Pons (tissue), 1 donor: ENCODE data around the gene PTPRF.

Experiments
- DNase-seq: peaks from one replicate; pipeline ENCODE4 v3.0.0-alpha.2; 2016; ENCODE audit warnings: low spot score

PTPRF gene

DNA sequence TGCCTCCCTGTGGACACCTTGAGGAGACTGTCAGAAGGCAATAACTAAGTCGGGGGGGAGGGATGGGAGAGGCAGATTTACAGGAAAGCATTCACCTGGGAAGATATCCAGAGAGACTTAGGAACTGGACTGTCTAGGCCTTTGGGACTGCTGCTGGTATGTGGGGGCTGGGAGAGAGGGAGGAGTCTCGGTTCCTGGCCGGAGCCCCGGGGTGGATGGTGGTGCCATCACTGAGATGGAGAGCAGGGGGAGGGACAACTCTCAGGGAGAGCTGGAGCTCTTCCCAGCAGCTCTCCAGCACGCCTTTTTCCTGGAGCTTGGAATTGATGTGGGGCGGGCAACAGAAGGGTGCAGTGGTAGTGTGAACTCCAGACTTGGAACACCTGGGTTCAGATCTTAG lies 22.1 kb downstream of the PTPRF start:
- DNase-seq = peak; percentile 97

DNA sequence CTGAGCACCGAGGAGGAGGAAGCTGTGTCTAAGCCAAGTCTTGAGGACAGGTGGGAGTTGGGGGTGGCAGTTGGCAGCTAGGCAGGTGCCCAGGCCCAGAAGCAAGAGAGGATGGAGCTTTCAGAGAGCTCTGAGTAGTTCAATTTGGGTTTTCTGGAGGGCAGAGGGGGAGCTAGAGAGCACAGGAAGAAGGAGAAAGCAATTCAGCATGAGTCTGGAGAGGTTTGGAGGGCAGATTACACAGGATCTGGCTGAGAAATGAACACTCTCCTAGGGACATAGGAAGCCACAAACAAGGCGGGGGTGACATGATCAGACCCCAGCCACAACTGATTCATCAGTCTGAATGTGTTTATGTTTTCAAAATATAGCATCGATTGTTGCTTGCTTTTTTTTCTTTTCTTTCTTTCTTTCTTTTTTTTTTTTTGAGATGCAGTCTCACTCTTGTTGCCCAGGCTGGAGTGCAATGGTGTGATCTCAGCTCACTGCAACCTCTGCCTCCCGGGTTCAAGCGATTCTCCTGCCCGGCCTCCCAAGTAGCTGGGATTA lies 23.8 kb downstream of the PTPRF start:
- DNase-seq = no peak

DNA sequence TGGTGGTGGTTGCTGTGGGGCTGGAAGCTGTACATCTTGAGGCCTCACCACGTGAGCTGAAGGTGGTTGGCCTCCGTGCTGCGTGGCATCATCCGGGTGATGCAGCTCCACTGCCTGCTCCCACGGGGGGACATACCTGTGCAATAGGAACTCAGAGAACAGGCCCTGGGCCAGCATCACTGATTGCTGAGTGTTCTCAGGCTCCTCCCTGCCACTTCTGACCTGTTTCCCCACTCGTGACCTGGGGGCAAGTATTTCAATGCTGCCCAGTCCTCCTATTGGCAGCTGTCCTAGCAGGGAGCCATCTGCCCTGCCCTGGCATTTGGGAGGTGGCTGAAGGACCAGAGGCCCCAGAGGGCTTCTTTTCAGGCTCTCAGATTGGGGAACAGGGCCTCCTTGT lies 26.1 kb downstream of the PTPRF start:
- DNase-seq = no peak

DNA sequence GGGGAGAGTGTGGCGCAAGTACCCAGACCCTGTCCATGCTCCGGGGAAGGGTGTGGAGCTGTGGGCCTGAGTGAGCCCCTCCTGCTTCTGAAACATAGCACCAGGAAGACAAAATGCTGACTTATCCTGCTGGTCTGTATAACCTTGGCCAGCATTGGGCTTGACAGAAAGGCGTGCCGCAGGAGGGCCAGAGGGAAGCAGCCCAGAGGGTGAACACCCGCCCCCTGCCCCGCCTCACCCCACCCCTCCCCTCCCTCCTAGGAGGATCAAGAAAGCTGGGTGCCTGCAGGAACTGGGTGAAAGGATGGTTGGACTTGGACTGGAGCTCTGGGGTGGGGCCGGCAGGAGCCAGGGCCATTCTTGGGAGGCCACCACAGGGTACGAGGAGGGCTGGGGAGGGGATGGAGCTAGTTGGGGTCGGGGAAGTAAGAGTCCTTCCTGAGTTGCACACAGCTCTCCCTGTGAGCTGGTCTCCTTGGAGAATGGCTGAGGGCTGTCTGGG lies 27.1 kb downstream of the PTPRF start:
- no peak for DNase-seq

DNA sequence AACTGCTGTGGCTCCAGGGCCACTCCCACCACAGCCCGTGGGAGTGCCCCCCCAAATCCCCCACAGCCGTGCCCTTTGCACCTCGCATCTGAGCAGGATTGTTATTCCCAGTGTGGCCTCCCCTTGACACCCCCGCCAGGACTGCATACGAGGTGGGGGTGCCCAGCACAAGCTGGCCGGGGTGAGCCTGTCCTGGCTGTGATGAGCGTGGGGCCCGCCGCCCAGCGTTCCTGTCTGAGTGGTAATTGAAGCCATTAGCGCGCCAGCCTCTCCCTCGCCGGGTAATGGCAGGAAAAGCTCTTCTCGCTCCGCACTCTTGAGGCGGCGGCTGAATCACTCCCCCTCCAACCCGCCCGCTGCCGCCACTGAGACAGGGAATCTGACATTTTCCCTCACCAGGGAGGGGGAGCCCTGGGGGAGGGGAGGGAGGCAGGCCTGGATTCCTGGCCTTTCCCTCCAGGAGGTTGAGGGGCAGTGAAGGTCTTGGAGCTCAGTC lies 27.7 kb downstream of the PTPRF start:
- DNase-seq = no peak

DNA sequence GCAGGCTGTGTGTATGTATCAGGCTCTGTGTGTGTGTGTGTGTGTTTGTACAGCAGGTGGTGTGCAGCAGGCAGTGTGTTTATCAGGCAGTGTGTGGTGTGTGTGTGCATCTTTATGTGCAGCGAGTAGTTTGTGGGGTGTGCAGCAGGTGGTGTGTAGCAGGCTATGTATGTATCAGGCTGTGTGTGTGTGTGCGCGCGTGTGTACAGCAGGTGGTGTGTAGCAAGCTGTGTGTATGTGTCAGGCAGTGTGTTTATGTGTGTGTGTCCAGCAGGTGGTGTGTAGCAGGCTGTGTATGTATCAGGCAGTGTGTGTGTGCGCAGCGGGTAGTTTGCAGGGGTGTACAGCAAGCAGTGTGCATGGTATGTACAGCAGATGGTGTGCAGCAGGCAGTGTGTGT lies 29.0 kb downstream of the PTPRF start:
- DNase-seq = no peak

DNA sequence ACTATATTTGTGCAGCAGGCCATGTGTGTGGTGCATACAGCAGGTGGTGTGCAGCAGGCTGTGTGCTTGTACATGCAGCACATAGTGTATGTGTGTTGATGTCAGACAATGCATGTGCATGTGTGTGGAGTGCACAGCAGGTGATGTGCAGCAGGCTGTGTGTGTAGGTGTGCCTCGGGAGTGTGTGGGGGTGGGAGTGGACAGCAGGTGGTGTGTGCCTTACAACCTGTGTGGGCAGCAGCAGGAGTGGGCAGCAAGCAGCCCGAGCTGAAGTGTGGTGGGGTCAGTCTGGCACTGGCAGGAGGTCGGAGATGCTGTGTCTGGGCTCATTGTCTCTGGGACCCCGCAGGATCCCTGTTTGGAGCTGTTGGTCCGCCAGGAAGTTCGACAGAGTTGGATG lies 29.6 kb downstream of the PTPRF start:
- no peak for DNase-seq

DNA sequence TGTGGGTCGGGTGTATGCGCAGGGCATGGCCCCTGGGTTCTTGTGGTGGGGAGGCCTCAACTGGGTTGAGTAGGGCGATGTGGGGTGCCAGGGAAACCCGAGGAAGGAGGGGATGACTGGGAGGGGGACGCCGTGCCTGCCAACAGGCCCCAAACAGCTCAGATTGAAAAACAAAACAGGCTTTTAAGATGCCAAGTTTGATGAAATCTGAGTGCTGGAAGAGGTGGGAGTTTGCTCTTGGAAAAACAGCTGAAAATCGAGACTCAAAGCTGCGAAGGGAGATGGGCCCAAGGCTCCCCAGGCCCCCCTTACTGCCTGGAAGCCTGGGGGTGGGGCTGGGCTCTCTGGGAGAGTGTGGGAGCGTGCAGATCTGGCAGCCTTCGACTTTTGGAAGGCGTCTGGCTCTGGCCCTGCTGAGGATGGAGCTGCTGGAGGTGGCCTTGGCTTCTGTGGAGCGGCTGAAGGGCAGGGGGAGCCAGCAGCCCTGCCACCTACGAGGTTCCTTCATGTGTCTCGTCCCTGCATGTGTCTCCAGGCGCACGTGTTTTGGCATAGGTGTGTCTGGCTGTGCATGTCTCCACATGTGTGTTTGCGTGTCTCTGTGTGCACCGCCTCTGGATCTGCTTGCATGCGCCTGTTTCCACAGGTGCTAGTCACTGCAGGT lies 33.3 kb downstream of the PTPRF start:
- DNase-seq = no peak

DNA sequence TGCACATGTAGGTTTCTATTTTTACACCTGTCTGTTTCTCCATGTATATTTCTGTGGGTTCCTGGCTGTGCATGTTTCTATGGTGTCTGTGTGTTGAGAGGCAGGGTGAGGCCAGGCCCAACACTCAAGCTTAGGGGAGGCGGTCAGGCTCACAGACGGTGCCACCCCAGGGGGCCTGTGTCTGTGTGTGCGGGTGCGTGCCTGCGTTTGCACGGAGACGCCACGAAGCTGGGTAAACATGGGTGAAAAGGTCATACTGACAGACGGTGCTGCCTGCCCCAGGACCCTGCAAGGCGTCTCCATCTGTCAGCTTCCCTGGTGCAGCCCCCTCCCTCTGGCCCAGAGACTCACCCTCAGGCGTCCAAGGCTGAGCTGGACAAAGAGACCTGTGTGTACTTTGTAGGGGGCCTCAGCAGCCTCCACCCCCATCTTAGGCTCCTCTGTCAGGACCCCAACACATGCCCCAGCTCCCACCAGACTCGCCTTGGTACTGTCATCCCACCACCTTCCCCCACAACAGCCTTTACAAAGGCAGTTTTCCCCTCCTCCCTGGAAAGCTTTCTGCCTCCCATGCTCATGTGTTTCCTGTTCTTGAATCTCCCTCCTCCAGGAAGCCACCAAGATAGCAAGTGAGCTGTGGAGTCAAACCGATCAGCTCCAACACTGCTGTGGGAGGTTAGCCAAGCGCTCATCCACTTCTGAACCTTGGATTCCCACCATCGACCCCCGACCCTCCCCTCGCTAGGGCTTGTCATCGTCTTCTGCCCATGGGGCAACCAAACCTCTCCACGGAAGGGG lies 34.1 kb downstream of the PTPRF start:
- DNase-seq = no peak

DNA sequence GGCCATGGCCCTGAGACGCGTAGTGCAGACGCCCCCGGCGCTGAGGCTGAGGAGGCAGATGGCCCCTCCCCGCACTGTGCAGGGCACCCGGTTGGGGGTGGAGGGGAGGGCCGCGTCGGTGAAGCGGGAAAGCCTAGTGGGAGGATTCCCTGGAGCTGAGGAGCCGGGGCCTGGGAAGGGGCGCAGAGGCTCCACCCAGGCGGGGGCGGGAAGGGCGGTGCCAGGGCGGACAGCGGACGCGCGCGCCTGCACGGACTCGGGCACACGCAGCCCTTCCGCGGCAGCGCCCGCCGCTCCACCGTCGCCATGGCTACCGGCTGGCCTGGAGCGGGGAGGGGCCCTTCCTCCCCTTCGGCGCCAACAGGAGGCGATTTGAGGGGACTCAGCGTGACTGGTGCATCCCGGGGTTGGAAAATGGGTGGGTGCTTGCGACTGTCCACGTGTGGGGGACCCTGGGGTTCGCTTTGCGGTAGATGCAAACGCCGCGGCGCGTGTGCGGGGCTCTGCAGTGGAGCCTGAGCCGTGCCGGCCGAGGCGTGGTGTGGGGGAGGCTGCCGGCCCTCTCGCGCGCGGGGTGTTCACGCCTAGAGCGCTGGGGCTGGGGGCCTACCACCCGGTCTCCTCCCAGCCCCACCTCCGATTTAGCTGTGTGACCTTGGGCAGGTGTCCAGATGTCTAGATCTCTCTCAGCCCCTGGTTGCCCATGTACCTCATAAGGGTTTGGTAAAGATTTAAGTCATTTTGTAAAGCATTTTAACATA lies 35.1 kb downstream of the PTPRF start:
- DNase-seq = peak; percentile 37

DNA sequence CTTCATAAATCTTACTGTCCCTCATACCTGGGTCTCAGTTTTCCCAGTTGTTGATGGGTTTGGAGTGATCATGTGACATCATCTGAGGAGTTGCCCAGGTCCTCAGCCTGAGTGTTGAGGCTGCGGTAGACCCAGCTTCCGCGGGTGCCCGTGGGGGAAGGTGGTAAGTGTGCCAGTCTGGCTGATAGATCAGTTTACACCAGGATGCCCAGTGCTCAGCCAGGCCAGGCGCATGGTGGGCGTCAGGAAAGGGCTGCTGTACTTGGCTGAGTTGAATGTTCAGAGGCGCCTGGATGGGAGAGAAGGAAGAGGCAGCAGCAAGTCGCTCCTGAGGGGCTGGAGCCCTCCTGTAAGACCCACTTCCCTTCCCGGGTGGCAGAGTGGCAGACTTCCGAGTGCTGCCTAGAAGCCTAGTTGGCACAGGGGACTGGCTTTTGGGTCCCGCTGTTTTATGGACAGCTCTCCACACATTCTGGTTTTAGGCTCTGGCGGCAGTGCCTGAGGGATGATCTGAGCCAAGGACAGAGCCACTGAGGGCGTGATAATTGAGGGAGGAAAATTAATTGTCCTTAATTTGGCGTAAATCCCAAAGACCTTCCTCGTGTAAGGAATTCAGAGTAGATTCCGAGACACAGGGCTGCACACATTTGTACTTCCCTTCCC lies 35.8 kb downstream of the PTPRF start:
- no peak for DNase-seq

DNA sequence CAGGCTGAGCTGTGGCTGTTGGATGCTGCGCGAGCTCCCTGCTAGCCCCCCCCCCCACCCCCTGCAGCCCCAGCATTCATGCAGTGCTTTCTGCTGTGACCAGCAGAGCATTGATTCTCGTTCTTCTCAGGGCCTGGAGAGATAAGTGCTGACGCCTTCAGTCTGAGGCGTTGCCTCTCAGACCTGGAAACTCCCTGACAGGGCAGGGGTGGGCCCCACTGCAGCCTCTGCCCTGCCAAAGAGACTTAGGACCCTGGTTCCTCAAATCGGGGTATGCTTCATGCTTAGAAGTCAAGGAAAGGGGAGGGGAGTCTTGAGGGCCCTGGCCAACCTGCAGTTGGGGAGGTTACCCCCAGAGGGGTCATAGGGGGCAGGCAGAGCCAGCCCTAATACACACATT lies 38.5 kb downstream of the PTPRF start:
- no peak for DNase-seq

DNA sequence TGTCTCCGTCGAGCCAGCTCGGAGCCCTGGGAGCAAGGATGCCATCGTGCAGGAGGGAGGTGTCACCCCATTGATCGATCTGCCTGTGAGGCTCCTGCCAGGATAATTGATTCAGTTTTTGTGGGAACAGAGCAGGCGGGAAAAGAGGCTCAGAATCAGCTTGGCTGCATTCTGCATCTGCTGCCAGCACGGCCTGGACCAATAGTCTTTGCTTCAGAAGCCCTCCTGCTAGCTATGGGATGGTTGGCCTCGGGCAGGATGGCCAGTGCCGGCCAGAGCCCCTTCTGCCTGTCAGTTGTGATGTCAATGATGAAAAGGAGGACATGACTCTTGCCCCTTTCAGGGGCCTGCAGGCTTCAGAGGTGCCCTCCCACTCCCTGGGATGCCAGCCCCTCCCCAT lies 39.6 kb downstream of the PTPRF start:
- DNase-seq = no peak

DNA sequence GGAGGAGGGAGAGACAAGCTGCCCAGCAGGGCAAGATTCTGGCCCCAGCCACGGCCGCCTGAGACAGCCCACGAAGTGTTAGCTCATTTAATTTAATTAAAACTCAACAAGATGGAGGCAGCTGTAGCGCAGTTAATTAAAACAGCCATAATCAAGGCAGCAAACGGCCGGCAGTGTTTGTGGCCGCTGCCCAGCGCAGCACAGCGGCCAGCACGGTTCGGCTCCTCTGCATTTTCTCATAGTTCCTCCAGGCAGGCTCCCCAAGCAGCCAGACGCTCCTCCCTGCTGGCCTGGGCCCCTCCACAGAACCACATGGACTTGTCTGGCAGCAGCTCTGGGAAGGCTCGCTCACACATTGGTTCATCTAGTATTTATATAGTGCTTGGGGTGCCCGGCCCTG lies 40.0 kb downstream of the PTPRF start:
- DNase-seq = no peak

DNA sequence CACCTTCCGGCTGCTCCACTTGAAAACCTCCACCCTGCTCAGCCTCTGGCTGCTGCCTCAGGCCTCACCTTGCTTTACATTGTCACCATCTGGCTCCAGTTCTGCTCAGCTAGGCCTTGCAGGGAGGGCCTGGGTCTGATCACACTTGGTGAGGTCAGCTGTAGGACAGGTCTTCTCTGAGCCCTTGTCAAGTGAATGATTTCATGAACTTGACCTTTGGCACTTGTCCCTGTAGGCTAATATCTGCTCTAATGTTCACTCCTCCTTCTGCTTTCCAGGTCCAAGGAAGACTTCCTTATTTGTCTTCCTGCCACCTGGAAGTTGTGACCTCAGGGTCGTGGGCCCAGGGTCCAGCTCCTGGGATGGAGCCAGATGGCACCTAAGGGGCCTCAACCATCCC lies 41.4 kb downstream of the PTPRF start:
- DNase-seq = no peak

DNA sequence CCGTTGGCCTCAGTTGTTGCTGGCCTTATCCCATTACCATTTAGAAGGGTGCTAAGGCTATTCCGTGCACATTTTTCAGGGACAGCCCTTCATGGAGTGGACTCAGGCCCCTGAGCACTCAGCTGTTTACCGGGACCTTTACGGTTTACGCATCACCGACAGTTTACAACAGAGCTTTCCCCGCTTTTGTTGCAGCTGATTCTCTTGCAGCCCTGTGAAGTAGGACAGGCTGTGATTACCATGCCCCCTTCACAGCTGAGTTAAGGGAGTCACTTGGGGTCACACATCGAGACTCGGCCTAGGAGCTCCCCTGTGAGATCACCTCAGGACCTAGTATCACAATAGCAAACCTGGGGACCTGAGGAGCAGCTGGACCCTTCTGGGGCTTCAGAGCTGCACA lies 41.9 kb downstream of the PTPRF start:
- no peak for DNase-seq

DNA sequence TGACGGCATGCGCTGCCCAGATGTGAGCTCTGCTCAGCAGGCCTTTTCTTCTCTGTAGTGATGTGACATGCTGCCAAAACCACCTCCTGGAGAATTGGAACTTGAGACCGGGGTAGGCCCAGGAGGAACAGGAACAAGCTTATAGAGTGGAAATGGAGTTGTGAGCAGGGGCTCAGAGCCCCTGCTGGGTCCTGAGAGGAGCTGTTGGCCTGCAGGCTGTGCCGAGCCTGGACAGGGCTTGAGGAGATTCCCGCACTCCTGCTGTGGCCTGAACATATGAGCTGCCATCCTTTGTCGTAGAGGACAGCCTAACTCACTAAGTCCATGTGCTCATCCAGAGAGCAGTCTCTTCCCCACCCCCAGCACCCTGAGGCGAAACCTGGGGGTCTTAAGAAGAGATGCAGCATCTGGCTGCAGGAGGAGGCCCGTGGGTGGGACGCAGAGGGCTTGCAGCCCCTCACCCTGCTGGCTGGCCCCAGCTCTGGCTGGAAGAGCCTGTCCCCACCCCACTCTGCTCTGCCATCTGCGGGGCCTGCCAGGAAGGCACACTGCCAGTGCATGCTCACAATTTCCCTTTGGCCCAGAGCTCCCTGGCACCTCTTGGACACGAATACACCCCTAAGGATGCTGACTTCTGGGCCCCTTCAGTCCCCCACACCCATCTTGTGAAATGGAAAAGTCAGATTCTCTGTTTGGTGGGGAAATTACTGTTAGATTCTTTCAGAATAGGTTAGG lies 42.5 kb downstream of the PTPRF start:
- peak; percentile 75 for DNase-seq

DNA sequence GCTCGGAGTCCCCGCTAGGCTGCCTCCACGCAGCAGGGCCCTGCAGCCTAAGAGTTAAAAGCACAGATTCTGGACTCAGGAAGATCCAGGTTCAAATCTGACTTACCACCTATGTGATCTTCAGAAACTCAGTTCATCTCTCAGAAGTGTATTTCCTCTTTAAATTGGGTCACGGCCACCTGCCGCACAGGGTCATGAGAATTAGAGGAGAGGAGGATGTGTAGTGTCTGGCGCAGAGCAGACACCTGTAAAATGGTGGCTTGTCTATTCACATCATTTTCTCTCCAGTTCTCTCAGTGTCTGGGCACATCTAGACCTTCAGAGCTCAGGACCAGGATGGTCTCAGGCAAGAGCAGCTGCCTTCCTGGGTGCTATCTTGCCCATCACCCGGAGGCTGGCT lies 45.8 kb downstream of the PTPRF start:
- no peak for DNase-seq

DNA sequence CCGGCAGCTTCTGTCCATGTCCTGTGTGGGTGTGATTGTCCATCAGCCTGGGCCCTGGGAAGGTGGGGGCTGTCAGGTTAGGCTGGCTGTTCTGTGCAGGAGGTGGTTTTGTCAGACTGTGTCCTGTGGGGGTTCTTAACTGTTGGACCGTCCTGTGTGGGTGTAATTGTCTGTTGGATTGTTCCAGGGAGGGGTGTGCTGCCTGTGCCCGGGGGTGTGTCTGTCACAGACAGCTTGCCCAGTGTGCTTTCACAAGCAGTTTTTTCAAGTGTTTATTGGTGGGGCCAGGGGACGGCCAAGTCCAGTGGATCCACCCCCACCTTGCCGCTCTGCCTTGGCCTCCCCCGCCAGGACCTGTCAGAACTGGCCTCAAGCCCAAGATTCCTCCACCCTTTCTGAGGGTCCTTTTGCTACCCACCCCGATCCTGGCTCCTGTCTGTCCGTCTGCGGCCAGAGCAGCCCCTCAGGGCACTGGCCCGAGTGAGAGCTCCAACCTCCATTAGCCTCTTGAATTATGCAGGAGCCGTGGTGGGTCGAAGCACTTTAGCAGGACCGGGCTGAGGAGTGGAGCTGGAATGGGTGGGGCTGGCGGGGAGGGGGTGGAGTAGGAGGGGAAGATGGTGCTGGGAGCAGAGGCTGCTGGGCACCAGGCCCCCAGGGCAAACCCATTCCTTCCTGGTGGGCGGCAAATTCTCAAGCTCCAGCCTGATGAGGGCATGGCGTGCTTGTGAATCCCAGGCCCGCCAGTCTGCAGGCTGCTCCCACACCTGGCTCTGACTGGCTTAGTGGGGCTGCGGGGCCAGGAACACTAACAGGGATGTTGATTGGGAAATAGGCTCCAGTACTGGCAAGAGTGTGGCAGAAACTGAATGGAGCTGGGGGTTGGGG lies 47.2 kb downstream of the PTPRF start:
- no peak for DNase-seq

DNA sequence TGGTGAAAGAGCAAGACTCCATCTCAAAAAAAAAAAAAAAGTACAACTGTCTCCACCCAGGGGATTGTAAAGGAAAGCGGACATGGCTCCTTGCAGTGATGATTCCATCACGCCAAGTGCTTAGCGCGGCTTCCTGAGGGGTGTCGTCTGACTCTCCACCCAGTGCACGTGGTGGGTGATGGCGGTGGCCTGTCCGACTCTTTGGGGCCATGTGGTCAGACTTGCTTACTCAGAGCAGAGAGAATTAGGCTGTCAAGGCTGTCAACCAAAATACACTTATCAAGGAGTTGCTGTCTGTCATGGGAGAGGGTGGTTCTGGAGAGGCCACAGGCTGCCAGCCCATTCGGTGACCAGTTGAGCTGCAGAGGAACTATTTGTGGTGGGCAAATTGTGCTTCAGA lies 49.4 kb downstream of the PTPRF start:
- no peak for DNase-seq
